Measurements from ENCODE around the gene OAF. TPM values are rescaled to one million over a fixed set of nuclear protein-coding genes. Genes with fewer than 3 reads are reported as not detected.

OAF gene
- total and polyA plus RNA-seq, 2 of the 8 experiments (the other 6 are each of a cell fraction or from before 2014, with no cell fraction given): 1.3 to 1.5 TPM

DNA sequence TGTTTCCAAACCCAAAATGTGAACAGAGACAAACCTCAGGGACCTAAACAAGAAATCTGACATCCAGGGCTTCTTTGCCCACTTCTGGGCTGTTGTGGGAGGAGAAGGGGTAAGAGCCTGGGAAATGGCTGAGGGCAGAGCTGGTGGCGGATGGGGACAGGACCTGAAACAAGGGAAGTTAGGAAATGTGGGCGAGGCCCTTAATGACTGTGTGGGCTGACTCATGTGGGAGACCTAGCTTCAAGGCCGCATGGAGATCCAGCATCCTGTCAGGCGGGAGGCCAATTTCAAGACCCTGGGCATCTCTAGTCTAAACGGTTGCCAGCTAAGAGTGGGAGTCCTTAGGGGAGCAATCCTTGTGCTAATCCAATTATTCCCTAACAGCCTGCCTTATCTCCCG is 2.1 kb upstream of the OAF start:
- Histone ChIP-seq H3K23me2 (ENCODE audit: low read depth, low read length) (peaks cover 6% of the 10 kb centered on the region), H3K4ac (replicated peaks; ENCODE audit: insufficient read length, low read depth, low read length) (no peak overlapping the region), H3K4me3 (ENCODE audit: extremely low read depth in 1 of 4, insufficient read depth in 2 of 4, low read depth in 3 of 4, low read length in 4 of 4) (no peak overlapping the region), H3K9ac (replicated peaks in 1 of 4; ENCODE audit: extremely low read depth in 1 of 4, low read depth in 3 of 4, low read length in 3 of 4) (no peak overlapping the region), H3K14ac (ENCODE audit: insufficient read length) (no peak overlapping the region), H3K79me1 (ENCODE audit: low read depth, low read length) (no peaks in the 10 kb centered on the region), H2BK15ac (ENCODE audit: low read length) (no peak overlapping the region), H3K9me3 (ENCODE audit: insufficient read depth in 2 of 2, low read depth in 1 of 2, low read length in 1 of 2) (no peaks in the 10 kb centered on the region), H3K36me3 (ENCODE audit: control insufficient read depth in 2 of 4, insufficient read depth in 4 of 4, low read length in 3 of 4) (no peaks in the 10 kb centered on the region), H3K23ac (ENCODE audit: insufficient read length) (no peak overlapping the region), H3K56ac (replicated peaks; ENCODE audit: insufficient read length, low read depth, low read length) (no peak overlapping the region), H3K4me1 (replicated peaks in 1 of 4; ENCODE audit: control insufficient read depth in 3 of 4, insufficient read depth in 4 of 4, low read length in 3 of 4) (peaks cover 4 to 12% (median 8%) of the 10 kb centered on the region in 4 experiments), H2BK120ac (replicated peaks; ENCODE audit: low read depth, low read length) (no peak overlapping the region), H3K27me3 (replicated peaks in 1 of 4; ENCODE audit: control insufficient read depth in 3 of 4, extremely low read depth in 1 of 4, insufficient read depth in 3 of 4, low read length in 3 of 4) (peaks cover 50 to 82% (median 75%) of the 10 kb centered on the region in 4 experiments), H2AFZ (ENCODE audit: low read length) (no peak overlapping the region), H2BK5ac (ENCODE audit: low read depth, low read length) (no peak overlapping the region), H2AK5ac (ENCODE audit: low read depth, low read length) (no peak overlapping the region), H4K20me1 (replicated peaks in 1 of 2; ENCODE audit: control insufficient read depth in 1 of 2, insufficient read depth in 2 of 2, low read length in 2 of 2) (peaks cover 5 to 9% of the 10 kb centered on the region in 2 experiments), H3K4me2 (ENCODE audit: insufficient read depth in 1 of 2, low read depth in 2 of 2, low read length in 2 of 2) (no peak overlapping the region), H4K8ac (ENCODE audit: extremely low read depth, insufficient read depth, low read length) (no peak overlapping the region), H4K5ac (ENCODE audit: insufficient read length, low read depth, low read length) (no peak overlapping the region), H3K27ac (ENCODE audit: low read depth, low read length) (no peak overlapping the region), H2BK20ac (ENCODE audit: low read length) (no peak overlapping the region), H4K91ac (replicated peaks; ENCODE audit: insufficient read length, low read length) (no peak overlapping the region), H2BK12ac (ENCODE audit: low read depth, low read length) (no peak overlapping the region), H3K18ac (ENCODE audit: extremely low read depth, low read length) (no peak overlapping the region), H3K79me2 (ENCODE audit: control insufficient read depth in 1 of 2, insufficient read depth in 2 of 2, low read length in 2 of 2) (no peaks in the 10 kb centered on the region)
- CTCF ChIA-PET (ENCODE audit: partially characterized antibody): interaction anchor here (1.0 to 3.9 kb wide), 9 partner anchors 10 to 94 kb away, joined by 3 to 21 read pairs (median 6); no protein-coding TSS in a partner anchor
- FAIRE-seq (no peak), DNase-seq (ENCODE audit: low read depth in 1 of 2, low spot score in 2 of 2) (no peak)
- POLR2A ChIA-PET (ENCODE audit: partially characterized antibody): interaction anchor here (1.2 kb wide), 1 partner anchor 28 kb away, joined by 3 read pairs; no protein-coding TSS in a partner anchor
- WGBS, 2 experiments (ENCODE audit: extremely low coverage in 1 of 2, insufficient coverage in 1 of 2, insufficient read length in 1 of 2, insufficient replicate concordance in 2 of 2, low coverage in 1 of 2, low lambda C conversion rate in 2 of 2, missing lambda C conversion rate in 1 of 2): 59% methylated on average over 6 of the region's 6 CpGs; no CpG with 5 or more reads in 1 of the 2 experiments
- TF ChIP-seq GABPA (IDR thresholded peaks at IDR 0.05; ENCODE audit: borderline replicate concordance, insufficient read depth, low read length) (no peak), SIN3A (conservative IDR thresholded peaks at IDR 0.05 in 1 of 2, IDR thresholded peaks at IDR 0.05 in 1 of 2; ENCODE audit: low read depth in 1 of 2, low read length in 2 of 2) (no peak), CTBP2 (IDR thresholded peaks at IDR 0.05; ENCODE audit: borderline replicate concordance, insufficient read depth, insufficient read length, low read length) (no peak)
- TF ChIP-seq, protein P1, sequence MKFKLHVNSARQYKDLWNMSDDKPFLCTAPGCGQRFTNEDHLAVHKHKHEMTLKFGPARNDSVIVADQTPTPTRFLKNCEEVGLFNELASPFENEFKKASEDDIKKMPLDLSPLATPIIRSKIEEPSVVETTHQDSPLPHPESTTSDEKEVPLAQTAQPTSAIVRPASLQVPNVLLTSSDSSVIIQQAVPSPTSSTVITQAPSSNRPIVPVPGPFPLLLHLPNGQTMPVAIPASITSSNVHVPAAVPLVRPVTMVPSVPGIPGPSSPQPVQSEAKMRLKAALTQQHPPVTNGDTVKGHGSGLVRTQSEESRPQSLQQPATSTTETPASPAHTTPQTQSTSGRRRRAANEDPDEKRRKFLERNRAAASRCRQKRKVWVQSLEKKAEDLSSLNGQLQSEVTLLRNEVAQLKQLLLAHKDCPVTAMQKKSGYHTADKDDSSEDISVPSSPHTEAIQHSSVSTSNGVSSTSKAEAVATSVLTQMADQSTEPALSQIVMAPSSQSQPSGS (IDR thresholded peaks at IDR 0.05; ENCODE audit: low read length): no peak

All from H1 (cell line).